Neutrophil (primary cell): ENCODE measurements around the gene EREG.

ENCODE experiments used
- H3K27ac ChIP-seq: fragments of 200-600 bp; sonication (generic); 2 replicates; pipeline ENCODE4 v1.5.1; 2016; ENCODE audit warnings: mild to moderate bottlenecking, moderate library complexity
- H3K27me3 ChIP-seq: fragments of 200-600 bp; sonication (generic); 2 replicates; pipeline ENCODE4 v1.6.0; 2016; ENCODE audit warnings: mild to moderate bottlenecking
- H3K36me3 ChIP-seq: fragments of 200-600 bp; sonication (generic); 2 replicates; pipeline ENCODE4 v1.5.1; 2017
- H3K4me1 ChIP-seq, 2 experiments: fragments of 200-600 bp in 1 of 2; sonication (generic) in 1 of 2; 1 replicate in 1 of 2; 2 replicates in 1 of 2; pipeline versions ENCODE4 v1.5.1 to v1.6.1; 2013 to 2016; ENCODE audit warnings: low read depth in 1 of 2, low read length in 1 of 2, mild to moderate bottlenecking in 1 of 2, moderate library complexity in 1 of 2; ENCODE audit not compliant: control insufficient read depth in 1 of 2, insufficient read depth in 1 of 2
- H3K4me3 ChIP-seq, 2 experiments: fragments of 200-600 bp in 1 of 2; sonication (generic) in 1 of 2; 1 replicate in 1 of 2; 2 replicates in 1 of 2; pipeline ENCODE4 v1.5.1; 2013 to 2016; ENCODE audit warnings: low read depth in 1 of 2, low read length in 1 of 2, mild to moderate bottlenecking in 1 of 2, moderate library complexity in 1 of 2
- H3K9me3 ChIP-seq: fragments of 200-600 bp; sonication (generic); 2 replicates; pipeline ENCODE4 v1.5.1; 2016
- CTCF ChIP-seq: fragments of 200-600 bp; sonication (generic); IDR thresholded peaks from 2 replicates; pipeline ENCODE4 v1.5.1; 2016; ENCODE audit warnings: antibody characterized with exemption

Gene EREG

GRCh38 chr4:74370912-74371311 is 6.0 kb downstream of the EREG start:
- H3K27ac ChIP-seq = no peak overlapping the region
- H3K4me1 ChIP-seq = peaks cover 4 to 18% of the 10 kb centered on the region in 2 experiments
- no peaks in the 10 kb centered on the region for H3K36me3 ChIP-seq
- H3K9me3 ChIP-seq = no peaks in the 10 kb centered on the region
- TF ChIP-seq CTCF = no peak
- no peaks in the 10 kb centered on the region for H3K27me3 ChIP-seq
- no peak overlapping the region for H3K4me3 ChIP-seq

GRCh38 chr4:74374128-74374527 is 9.2 kb downstream of the EREG start:
- Histone ChIP-seq H3K4me1 (peaks cover 0 to 6% of the 10 kb centered on the region in 2 experiments), H3K4me3 (no peak overlapping the region), H3K27me3 (no peaks in the 10 kb centered on the region), H3K36me3 (no peaks in the 10 kb centered on the region), H3K27ac (no peak overlapping the region), H3K9me3 (no peaks in the 10 kb centered on the region)
- TF ChIP-seq CTCF = no peak

- Histone ChIP-seq H3K4me1 (peaks cover 0 to 6% of the 10 kb centered on the region in 2 experiments), H3K27ac (no peak overlapping the region), H3K4me3 (no peak overlapping the region), H3K9me3 (no peaks in the 10 kb centered on the region), H3K27me3 (no peaks in the 10 kb centered on the region), H3K36me3 (no peaks in the 10 kb centered on the region)
- no peak for TF ChIP-seq CTCF
Observed at GRCh38 chr4:74374561-74375327, 9.8 kb downstream of the EREG start.

- H3K27ac ChIP-seq = no peak overlapping the region
- no peak for TF ChIP-seq CTCF
- no peak overlapping the region for H3K4me3 ChIP-seq
- H3K4me1 ChIP-seq = peaks cover 0 to 6% of the 10 kb centered on the region in 2 experiments
- H3K9me3 ChIP-seq = no peaks in the 10 kb centered on the region
- no peaks in the 10 kb centered on the region for H3K27me3 ChIP-seq
- no peaks in the 10 kb centered on the region for H3K36me3 ChIP-seq
Observed at GRCh38 chr4:74375824-74376426, 11.0 kb downstream of the EREG start.

- Histone ChIP-seq H3K27ac (no peak overlapping the region), H3K4me1 (peaks cover 0 to 6% of the 10 kb centered on the region in 2 experiments), H3K36me3 (no peaks in the 10 kb centered on the region), H3K27me3 (no peaks in the 10 kb centered on the region), H3K4me3 (no peak overlapping the region), H3K9me3 (no peaks in the 10 kb centered on the region)
- no peak for TF ChIP-seq CTCF
Observed at GRCh38 chr4:74376888-74377483, 12.0 kb downstream of the EREG start.
